HepG2 (cell line): ENCODE results near the gene TRAK1.

Source experiments
- ZNF552 ChIP-seq: sonication (generic); formaldehyde crosslinking; IDR thresholded peaks from 2 replicates; pipeline ENCODE4 v1.9.0; 2022; ENCODE audit warnings: missing genetic modification reagents, mild to moderate bottlenecking, borderline replicate concordance
- TF ChIP-seq, protein P1 (sequence below): IDR thresholded peaks from 2 replicates; pipeline ENCODE4 v1.6.1; 2016
- TF ChIP-seq, protein P2 (sequence below), 2 experiments: IDR thresholded peaks; 2 replicates each; pipeline ENCODE4 v1.6.1; 2011 to 2012; ENCODE audit warnings: low read length in 2 of 2, borderline replicate concordance in 1 of 2, low read depth in 1 of 2, mild to moderate bottlenecking in 1 of 2, moderate library complexity in 1 of 2
- TF ChIP-seq, protein P3 (sequence below): sonication (generic); formaldehyde crosslinking; IDR thresholded peaks from 2 replicates; pipeline ENCODE4 v1.5.1; 2020; ENCODE audit warnings: mild to moderate bottlenecking, missing genetic modification reagents, borderline replicate concordance

DNA sequence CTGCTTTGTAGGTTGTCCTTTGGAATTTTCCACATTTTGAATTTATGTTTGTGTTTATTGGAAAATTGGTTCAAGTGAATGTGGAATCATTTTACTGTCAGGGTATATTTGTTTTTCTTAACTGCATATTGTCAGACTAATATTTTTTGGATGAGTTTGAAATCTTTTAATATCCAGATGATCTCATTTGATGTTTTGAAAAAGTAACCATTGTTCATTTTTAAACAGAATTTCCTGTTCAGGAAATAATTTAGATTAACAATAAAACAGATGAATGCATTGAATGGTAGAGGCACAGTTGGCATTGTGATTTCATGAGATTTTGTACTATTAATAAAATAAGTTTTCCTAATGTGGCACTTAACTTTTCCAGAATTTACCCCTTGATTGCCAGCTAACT is 15.5 kb downstream of the TRAK1 start:
- TF ChIP-seq ZNF552 (CRISPR knock-in tag): no peak
- TF ChIP-seq, protein P1, sequence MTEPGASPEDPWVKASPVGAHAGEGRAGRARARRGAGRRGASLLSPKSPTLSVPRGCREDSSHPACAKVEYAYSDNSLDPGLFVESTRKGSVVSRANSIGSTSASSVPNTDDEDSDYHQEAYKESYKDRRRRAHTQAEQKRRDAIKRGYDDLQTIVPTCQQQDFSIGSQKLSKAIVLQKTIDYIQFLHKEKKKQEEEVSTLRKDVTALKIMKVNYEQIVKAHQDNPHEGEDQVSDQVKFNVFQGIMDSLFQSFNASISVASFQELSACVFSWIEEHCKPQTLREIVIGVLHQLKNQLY (CRISPR knock-in tag): no peak
- TF ChIP-seq, protein P2, sequence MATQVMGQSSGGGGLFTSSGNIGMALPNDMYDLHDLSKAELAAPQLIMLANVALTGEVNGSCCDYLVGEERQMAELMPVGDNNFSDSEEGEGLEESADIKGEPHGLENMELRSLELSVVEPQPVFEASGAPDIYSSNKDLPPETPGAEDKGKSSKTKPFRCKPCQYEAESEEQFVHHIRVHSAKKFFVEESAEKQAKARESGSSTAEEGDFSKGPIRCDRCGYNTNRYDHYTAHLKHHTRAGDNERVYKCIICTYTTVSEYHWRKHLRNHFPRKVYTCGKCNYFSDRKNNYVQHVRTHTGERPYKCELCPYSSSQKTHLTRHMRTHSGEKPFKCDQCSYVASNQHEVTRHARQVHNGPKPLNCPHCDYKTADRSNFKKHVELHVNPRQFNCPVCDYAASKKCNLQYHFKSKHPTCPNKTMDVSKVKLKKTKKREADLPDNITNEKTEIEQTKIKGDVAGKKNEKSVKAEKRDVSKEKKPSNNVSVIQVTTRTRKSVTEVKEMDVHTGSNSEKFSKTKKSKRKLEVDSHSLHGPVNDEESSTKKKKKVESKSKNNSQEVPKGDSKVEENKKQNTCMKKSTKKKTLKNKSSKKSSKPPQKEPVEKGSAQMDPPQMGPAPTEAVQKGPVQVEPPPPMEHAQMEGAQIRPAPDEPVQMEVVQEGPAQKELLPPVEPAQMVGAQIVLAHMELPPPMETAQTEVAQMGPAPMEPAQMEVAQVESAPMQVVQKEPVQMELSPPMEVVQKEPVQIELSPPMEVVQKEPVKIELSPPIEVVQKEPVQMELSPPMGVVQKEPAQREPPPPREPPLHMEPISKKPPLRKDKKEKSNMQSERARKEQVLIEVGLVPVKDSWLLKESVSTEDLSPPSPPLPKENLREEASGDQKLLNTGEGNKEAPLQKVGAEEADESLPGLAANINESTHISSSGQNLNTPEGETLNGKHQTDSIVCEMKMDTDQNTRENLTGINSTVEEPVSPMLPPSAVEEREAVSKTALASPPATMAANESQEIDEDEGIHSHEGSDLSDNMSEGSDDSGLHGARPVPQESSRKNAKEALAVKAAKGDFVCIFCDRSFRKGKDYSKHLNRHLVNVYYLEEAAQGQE (IDR thresholded peaks at IDR 0.05; ENCODE audit: borderline replicate concordance in 1 of 2, low read depth in 1 of 2, low read length in 2 of 2): no peak
- TF ChIP-seq, protein P3, sequence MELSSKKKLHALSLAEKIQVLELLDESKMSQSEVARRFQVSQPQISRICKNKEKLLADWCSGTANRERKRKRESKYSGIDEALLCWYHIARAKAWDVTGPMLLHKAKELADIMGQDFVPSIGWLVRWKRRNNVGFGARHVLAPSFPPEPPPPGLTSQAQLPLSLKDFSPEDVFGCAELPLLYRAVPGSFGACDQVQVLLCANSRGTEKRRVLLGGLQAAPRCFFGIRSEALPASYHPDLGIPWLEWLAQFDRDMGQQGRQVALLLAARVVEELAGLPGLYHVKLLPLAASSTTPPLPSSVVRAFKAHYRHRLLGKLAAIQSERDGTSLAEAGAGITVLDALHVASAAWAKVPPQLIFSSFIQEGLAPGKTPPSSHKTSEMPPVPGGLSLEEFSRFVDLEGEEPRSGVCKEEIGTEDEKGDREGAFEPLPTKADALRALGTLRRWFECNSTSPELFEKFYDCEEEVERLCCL (CRISPR knock-in tag): no peak
